H9 (cell line): Measurements from ENCODE around the gene AASS. TPM values are rescaled to one million over a fixed set of nuclear protein-coding genes. Genes with fewer than 3 reads are reported as not detected.

Experiments
- DNase-seq: peaks from one replicate; pipeline ENCODE4 v3.0.0-alpha.2; 2017
- H2AFZ ChIP-seq: one replicate; pipeline ENCODE4 v1.6.1; 2013; ENCODE audit warnings: mild to moderate bottlenecking, low read length, control low read depth, moderate library complexity
- H2AK5ac ChIP-seq: 2 replicates; pipeline ENCODE4 v1.6.1; 2013; ENCODE audit warnings: low read length, control low read depth, mixed read lengths; ENCODE audit not compliant: insufficient read length
- H2BK120ac ChIP-seq: one replicate; pipeline ENCODE4 v1.6.1; 2013; ENCODE audit warnings: low read depth, mild to moderate bottlenecking, low read length, control low read depth, inconsistent platforms; ENCODE audit not compliant: poor library complexity, severe bottlenecking
- H2BK12ac ChIP-seq: 2 replicates; pipeline ENCODE4 v1.6.1; 2013; ENCODE audit warnings: low read length, control low read depth, mixed read lengths, low read depth; ENCODE audit not compliant: insufficient read length
- H2BK15ac ChIP-seq: 2 replicates; pipeline ENCODE4 v1.6.1; 2013; ENCODE audit warnings: low read depth, low read length, control low read depth
- H2BK20ac ChIP-seq: one replicate; pipeline ENCODE4 v1.6.1; 2013; ENCODE audit warnings: low read depth, mild to moderate bottlenecking, low read length, control low read depth, inconsistent platforms; ENCODE audit not compliant: poor library complexity, severe bottlenecking
- H2BK5ac ChIP-seq: 2 replicates; pipeline ENCODE4 v1.6.1; 2013; ENCODE audit warnings: low read length, control low read depth, mixed read lengths; ENCODE audit not compliant: insufficient read length
- H3K14ac ChIP-seq: 2 replicates; pipeline ENCODE4 v1.6.1; 2013; ENCODE audit warnings: low read length, control low read depth; ENCODE audit not compliant: insufficient read depth
- H3K18ac ChIP-seq: 2 replicates; pipeline ENCODE4 v1.6.1; 2013; ENCODE audit warnings: low read depth, mild to moderate bottlenecking, mixed read lengths, low read length, control low read depth; ENCODE audit not compliant: insufficient read length
- H3K23ac ChIP-seq: 2 replicates; pipeline ENCODE4 v1.6.1; 2013; ENCODE audit warnings: low read length, control low read depth, mixed read lengths, low read depth; ENCODE audit not compliant: insufficient read length
- H3K23me2 ChIP-seq: 2 replicates; pipeline ENCODE4 v1.6.1; 2013; ENCODE audit warnings: low read depth, mild to moderate bottlenecking, mixed read lengths, low read length, control low read depth; ENCODE audit not compliant: insufficient read length, poor library complexity, severe bottlenecking
- H3K27ac ChIP-seq: 2 replicates; pipeline ENCODE4 v1.5.1; 2013; ENCODE audit warnings: low read length, control low read depth, mixed read lengths, low read depth; ENCODE audit not compliant: insufficient read length
- H3K27me3 ChIP-seq: 2 replicates; pipeline ENCODE4 v1.6.1; 2013; ENCODE audit warnings: low read length, control low read depth, inconsistent platforms; ENCODE audit not compliant: insufficient read depth
- H3K4ac ChIP-seq: 2 replicates; pipeline ENCODE4 v1.6.1; 2013; ENCODE audit warnings: low read depth, mild to moderate bottlenecking, control low read depth, inconsistent platforms, low read length, moderate library complexity
- H3K4me1 ChIP-seq: 2 replicates; pipeline ENCODE4 v1.6.1; 2013; ENCODE audit warnings: low read length, control low read depth, inconsistent platforms; ENCODE audit not compliant: insufficient read depth
- H3K4me2 ChIP-seq: 2 replicates; pipeline ENCODE4 v1.6.1; 2013; ENCODE audit warnings: low read length, control low read depth, mixed read lengths; ENCODE audit not compliant: insufficient read length, insufficient read depth
- H3K56ac ChIP-seq: 2 replicates; pipeline ENCODE4 v1.6.1; 2013; ENCODE audit warnings: low read depth, mild to moderate bottlenecking, mixed read lengths, low read length, control low read depth; ENCODE audit not compliant: insufficient read length
- H3K79me1 ChIP-seq: 2 replicates; pipeline ENCODE4 v1.6.1; 2013; ENCODE audit warnings: low read depth, mild to moderate bottlenecking, moderate library complexity, low read length, control low read depth, inconsistent platforms; ENCODE audit not compliant: insufficient read depth, poor library complexity, severe bottlenecking
- H3K79me2 ChIP-seq: 2 replicates; pipeline ENCODE4 v1.6.1; 2013; ENCODE audit warnings: low read length, control low read depth, inconsistent platforms; ENCODE audit not compliant: insufficient read depth
- H3K9ac ChIP-seq: 2 replicates; pipeline ENCODE4 v1.6.1; 2013; ENCODE audit warnings: low read length, control low read depth, mixed read lengths; ENCODE audit not compliant: insufficient read length; ENCODE audit errors: extremely low read depth
- H3K9me3 ChIP-seq: one replicate; pipeline ENCODE4 v1.6.1; 2013; ENCODE audit warnings: low read depth, low read length, inconsistent platforms; ENCODE audit not compliant: control insufficient read depth
- H3T11ph ChIP-seq: one replicate; pipeline ENCODE4 v1.6.1; 2013; ENCODE audit warnings: mild to moderate bottlenecking, low read length, control low read depth, inconsistent platforms
- H4K20me1 ChIP-seq: one replicate; pipeline ENCODE4 v1.6.1; 2013; ENCODE audit not compliant: control insufficient read depth, insufficient read length, insufficient read depth
- H4K5ac ChIP-seq: 2 replicates; pipeline ENCODE4 v1.6.1; 2013; ENCODE audit warnings: low read depth, mild to moderate bottlenecking, mixed read lengths, low read length, control low read depth; ENCODE audit not compliant: insufficient read length
- H4K8ac ChIP-seq: replicated peaks from 2 replicates; pipeline ENCODE4 v1.6.1; 2013; ENCODE audit warnings: low read length, control low read depth, mixed read lengths, low read depth; ENCODE audit not compliant: insufficient read length
- H4K91ac ChIP-seq: 2 replicates; pipeline ENCODE4 v1.6.1; 2013; ENCODE audit warnings: low read depth, mild to moderate bottlenecking, moderate library complexity, mixed read lengths, low read length, control low read depth; ENCODE audit not compliant: insufficient read length
- H3K27ac Mint-ChIP-seq, 3 experiments: 2 replicates in 2 of 3; 3 replicates in 1 of 3; pipeline ENCODE4 v1.8.0; 2020 to 2021; ENCODE audit warnings: mixed read lengths in 3 of 3, mild to moderate bottlenecking in 1 of 3, moderate library complexity in 1 of 3
- H3K27me3 Mint-ChIP-seq: 2 replicates; pipeline ENCODE4 v1.8.0; 2021; ENCODE audit warnings: low read depth, mild to moderate bottlenecking, moderate library complexity, mixed read lengths
- H3K36me3 Mint-ChIP-seq, 3 experiments: 2 replicates in 2 of 3; 3 replicates in 1 of 3; pipeline ENCODE4 v1.8.0; 2020 to 2021; ENCODE audit warnings: low read depth in 3 of 3, mixed read lengths in 3 of 3; ENCODE audit not compliant: insufficient read depth in 1 of 3
- H3K4me1 Mint-ChIP-seq, 2 experiments: 2 replicates each; pipeline ENCODE4 v1.8.0; 2020; ENCODE audit warnings: mixed read lengths in 2 of 2
- H3K4me3 Mint-ChIP-seq, 2 experiments: 2 replicates in 1 of 2; 3 replicates in 1 of 2; pipeline ENCODE4 v1.8.0; 2020 to 2021; ENCODE audit warnings: mild to moderate bottlenecking in 2 of 2, mixed read lengths in 2 of 2, moderate library complexity in 1 of 2
- H3K9me3 Mint-ChIP-seq, 2 experiments: 2 replicates in 1 of 2; 3 replicates in 1 of 2; pipeline ENCODE4 v1.8.0; 2020; ENCODE audit warnings: mild to moderate bottlenecking in 2 of 2, mixed read lengths in 2 of 2, moderate library complexity in 1 of 2
- WGBS: extraction: QIAGEN DNeasy Blood & Tissue Kit; methylation state at CpG from one replicate; pipeline ENCODE4 v1.1.7; 2013; ENCODE audit warnings: missing lambda C conversion rate, low lambda C conversion rate, mixed read lengths; ENCODE audit not compliant: insufficient read length; ENCODE audit errors: extremely low coverage; 5-methylcytosine and 5-hydroxymethylcytosine counted together
- total RNA-seq: library from RNA; stranded (reverse); gene quantifications from 2 replicates; pipeline ENCODE4 v1.2.1, GENCODE V29; 2021
- TF ChIP-seq, protein P1 (sequence below): fragments of 200-600 bp; sonication (generic); conservative IDR thresholded peaks from 3 replicates; pipeline ENCODE4 v1.8.0; 2021; ENCODE audit warnings: antibody characterized with exemption, mild to moderate bottlenecking

AASS gene
- total RNA-seq, 1 experiment from 2014 or later: 398 TPM

DNA sequence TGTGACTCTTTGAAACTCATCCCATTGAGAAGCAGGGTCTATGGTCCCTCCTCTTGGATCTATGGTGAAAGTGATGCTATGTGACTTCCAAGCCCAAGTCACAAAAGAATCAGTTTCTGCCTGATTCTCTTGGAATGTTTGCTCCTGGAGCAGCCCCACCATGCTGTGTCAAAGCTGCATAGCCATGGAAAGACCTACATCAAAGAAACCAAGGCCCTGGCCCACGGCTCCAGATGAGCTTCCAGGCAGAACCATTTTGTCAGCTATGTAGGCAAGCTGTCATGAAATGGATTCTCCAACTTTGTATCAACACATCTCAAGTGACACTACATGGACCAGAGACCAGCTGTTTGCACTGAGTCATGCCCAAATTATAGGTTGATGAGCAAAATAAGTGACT, 77.0 kb downstream of the AASS start:
- Histone ChIP-seq H2BK15ac (no peak overlapping the region), H3K27ac (no peak overlapping the region), H3K79me2 (no peaks in the 10 kb centered on the region), H2BK120ac (no peak overlapping the region), H2BK20ac (no peak overlapping the region), H3K27me3 (no peaks in the 10 kb centered on the region), H3K79me1 (no peaks in the 10 kb centered on the region), H3T11ph (no peak overlapping the region), H3K4me2 (no peak overlapping the region), H3K56ac (no peak overlapping the region), H2BK5ac (no peak overlapping the region), H3K4ac (no peak overlapping the region), H4K91ac (no peak overlapping the region), H3K14ac (no peak overlapping the region), H3K18ac (no peak overlapping the region), H3K23me2 (no peaks in the 10 kb centered on the region), H4K8ac (no peak overlapping the region), H2BK12ac (no peak overlapping the region), H3K4me1 (no peaks in the 10 kb centered on the region), H3K23ac (no peak overlapping the region), H3K9me3 (no peaks in the 10 kb centered on the region), H4K20me1 (no peaks in the 10 kb centered on the region), H4K5ac (no peak overlapping the region), H2AFZ (no peak overlapping the region), H3K9ac (no peak overlapping the region), H2AK5ac (no peak overlapping the region)
- Mint-ChIP-seq H3K27ac (no peak overlapping the region; a peak in 1 of 7 replicates), H3K27me3 (no peaks in the 10 kb centered on the region; the same call in 1 of the 2 replicates), H3K4me3 (no peak overlapping the region), H3K36me3 (peaks cover 0 to 5% (median 0%) of the 10 kb centered on the region in 3 experiments; a peak in 1 of 7 replicates), H3K4me1 (peaks cover 2 to 6% of the 10 kb centered on the region in 2 experiments; a peak in 2 of 4 replicates), H3K9me3 (no peaks in the 10 kb centered on the region)
- WGBS: no CpG with 5 or more reads among the region's 1 CpG
- DNase-seq: no peak
- TF ChIP-seq, protein P1, sequence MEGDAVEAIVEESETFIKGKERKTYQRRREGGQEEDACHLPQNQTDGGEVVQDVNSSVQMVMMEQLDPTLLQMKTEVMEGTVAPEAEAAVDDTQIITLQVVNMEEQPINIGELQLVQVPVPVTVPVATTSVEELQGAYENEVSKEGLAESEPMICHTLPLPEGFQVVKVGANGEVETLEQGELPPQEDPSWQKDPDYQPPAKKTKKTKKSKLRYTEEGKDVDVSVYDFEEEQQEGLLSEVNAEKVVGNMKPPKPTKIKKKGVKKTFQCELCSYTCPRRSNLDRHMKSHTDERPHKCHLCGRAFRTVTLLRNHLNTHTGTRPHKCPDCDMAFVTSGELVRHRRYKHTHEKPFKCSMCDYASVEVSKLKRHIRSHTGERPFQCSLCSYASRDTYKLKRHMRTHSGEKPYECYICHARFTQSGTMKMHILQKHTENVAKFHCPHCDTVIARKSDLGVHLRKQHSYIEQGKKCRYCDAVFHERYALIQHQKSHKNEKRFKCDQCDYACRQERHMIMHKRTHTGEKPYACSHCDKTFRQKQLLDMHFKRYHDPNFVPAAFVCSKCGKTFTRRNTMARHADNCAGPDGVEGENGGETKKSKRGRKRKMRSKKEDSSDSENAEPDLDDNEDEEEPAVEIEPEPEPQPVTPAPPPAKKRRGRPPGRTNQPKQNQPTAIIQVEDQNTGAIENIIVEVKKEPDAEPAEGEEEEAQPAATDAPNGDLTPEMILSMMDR: no peak
